ENCODE results near the gene C17orf107. TPM values are rescaled to one million over a fixed set of nuclear protein-coding genes. Genes with fewer than 3 reads are reported as not detected.

C17orf107 gene
- total and polyA plus RNA-seq, 12 donors: 0.42 to 4.2 (median 1.1) TPM

DNA sequence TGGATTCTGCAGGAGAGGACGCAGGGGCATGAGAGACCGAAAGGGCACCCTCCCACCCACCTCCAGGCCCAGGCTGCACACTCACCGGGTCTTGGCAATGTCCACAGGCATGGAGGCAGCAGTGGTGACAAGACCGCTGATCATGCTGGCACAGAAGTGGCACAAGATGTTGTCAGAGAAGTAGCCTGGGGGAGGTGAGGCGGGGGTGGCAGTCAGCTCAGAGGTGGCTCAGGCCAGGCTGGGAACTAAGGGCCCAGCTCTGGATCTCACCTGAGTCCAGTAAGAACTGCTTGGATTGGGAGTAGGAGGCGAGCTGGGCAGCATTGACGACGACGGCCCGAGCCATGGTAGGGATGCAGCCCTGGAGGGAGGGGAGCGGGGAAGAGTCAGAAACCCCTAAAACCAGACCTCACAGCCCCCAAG is 38.7 kb downstream of the C17orf107 start:
- intact Hi-C loops (cut with DNase I): loop anchor here (5.0 to 10.0 kb wide), 2 partner anchors 47 to 59 kb away; partner anchors contain the start of genes CAMTA2 (in 1 of the 2), INCA1 (in 1 of the 2) and KIF1C (in 1 of the 2)
- WGBS, 4 donors: 85 to 89% (median 86%) methylated on average over 11 of the region's 11 CpGs
- no peak overlapping the region for H3K27ac ChIP-seq
- no peak for TF ChIP-seq POLR2A (IDR thresholded peaks at IDR 0.05)
- TF ChIP-seq, protein P1, sequence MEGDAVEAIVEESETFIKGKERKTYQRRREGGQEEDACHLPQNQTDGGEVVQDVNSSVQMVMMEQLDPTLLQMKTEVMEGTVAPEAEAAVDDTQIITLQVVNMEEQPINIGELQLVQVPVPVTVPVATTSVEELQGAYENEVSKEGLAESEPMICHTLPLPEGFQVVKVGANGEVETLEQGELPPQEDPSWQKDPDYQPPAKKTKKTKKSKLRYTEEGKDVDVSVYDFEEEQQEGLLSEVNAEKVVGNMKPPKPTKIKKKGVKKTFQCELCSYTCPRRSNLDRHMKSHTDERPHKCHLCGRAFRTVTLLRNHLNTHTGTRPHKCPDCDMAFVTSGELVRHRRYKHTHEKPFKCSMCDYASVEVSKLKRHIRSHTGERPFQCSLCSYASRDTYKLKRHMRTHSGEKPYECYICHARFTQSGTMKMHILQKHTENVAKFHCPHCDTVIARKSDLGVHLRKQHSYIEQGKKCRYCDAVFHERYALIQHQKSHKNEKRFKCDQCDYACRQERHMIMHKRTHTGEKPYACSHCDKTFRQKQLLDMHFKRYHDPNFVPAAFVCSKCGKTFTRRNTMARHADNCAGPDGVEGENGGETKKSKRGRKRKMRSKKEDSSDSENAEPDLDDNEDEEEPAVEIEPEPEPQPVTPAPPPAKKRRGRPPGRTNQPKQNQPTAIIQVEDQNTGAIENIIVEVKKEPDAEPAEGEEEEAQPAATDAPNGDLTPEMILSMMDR (IDR thresholded peaks at IDR 0.05): no peak
- no peaks in the 10 kb centered on the region for H3K27me3 ChIP-seq
- no peaks in the 10 kb centered on the region for H3K9me3 ChIP-seq (replicated peaks in 1 of 3)
- H3K36me3 ChIP-seq (replicated peaks in 1 of 2): peaks cover 0 to 25% of the 10 kb centered on the region in 2 donors
- DNase-seq: no peak
- peaks cover 17 to 35% of the 10 kb centered on the region in 2 donors for H3K4me1 ChIP-seq (replicated peaks in 1 of 2)
- no peak overlapping the region for H3K4me3 ChIP-seq

DNA sequence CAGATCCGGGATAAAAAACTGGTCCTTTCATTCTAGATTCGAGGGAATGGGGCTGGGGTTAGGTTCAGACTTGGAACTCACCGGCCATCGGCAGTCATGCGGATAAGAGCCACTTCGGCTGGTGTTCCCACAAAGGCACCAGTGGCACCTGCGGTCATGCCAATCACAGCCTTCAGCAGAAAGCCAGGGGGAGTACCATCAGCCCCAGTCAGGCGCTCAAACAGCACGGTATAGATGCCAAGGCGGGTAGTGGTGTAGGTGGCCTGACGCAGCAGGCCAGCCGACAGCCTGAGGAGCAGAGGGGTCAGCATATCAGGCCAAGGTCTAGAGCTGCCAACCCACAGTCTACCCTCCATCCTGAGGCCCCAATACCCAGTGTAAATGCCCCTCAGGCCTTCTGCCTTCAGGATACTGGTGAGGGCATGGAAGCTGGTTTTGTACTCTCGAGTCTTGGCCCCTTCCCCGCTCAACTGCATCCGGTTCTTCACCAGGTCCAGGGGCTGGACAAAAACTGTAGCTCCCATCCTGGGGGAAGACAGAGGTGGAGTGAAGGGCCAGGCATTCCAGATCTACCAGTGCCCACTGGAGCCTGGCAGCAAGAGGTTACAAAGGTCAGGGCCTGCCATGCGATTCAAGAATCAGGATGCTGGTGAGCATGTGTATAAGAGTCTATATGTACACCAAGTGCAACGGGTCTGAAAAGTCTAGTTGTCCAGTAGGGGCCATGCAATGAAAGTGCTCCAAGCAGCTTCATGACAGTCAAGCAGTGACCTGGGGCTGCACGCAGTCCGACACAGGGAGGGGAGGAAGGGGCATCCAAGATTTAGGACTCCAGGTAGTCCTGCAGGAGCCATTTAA is 39.6 kb downstream of the C17orf107 start:
- Histone ChIP-seq H3K27ac (peak overlapping the region; percentile 49 to 93 (median 90)), H3K4me3 (peak overlapping the region; percentile 21 to 95 (median 80)), H3K4me1 (replicated peaks in 1 of 2) (peaks cover 17 to 34% of the 10 kb centered on the region in 2 donors), H3K9me3 (replicated peaks in 1 of 3) (no peaks in the 10 kb centered on the region), H3K36me3 (replicated peaks in 1 of 2) (peaks cover 0 to 33% of the 10 kb centered on the region in 2 donors), H3K27me3 (no peaks in the 10 kb centered on the region)
- no peak for TF ChIP-seq POLR2A (IDR thresholded peaks at IDR 0.05)
- TF ChIP-seq, protein P1 (IDR thresholded peaks at IDR 0.05): no peak
- DNase-seq: no peak
- WGBS, 4 donors: 52 to 65% (median 59%) methylated on average over 11 to 19 of the region's 19 CpGs
- intact Hi-C loops (cut with DNase I): loop anchor here (5.0 to 10.0 kb wide), 2 partner anchors 46 to 58 kb away; partner anchors contain the start of genes CAMTA2 (in 1 of the 2), INCA1 (in 1 of the 2) and KIF1C (in 1 of the 2)

DNA sequence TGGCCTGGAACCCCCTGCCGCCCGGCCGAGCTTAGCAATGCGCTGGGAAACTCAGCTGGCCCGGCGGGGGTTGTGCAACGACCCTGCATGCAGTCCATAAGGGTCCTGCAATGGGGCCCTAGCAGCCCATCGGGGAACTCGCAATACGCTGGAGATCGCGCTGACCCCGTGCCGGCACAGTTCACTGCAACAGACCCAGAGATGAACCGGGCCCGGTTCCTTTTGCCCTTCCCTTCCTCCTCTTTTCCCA is 40.1 kb downstream of the C17orf107 start:
- H3K36me3 ChIP-seq (replicated peaks in 1 of 2): peaks cover 0 to 39% of the 10 kb centered on the region in 2 donors
- intact Hi-C loops (cut with DNase I): loop anchor here (5.0 to 10.0 kb wide), 2 partner anchors 45 to 58 kb away; partner anchors contain the start of genes CAMTA2 (in 1 of the 2), INCA1 (in 1 of the 2) and KIF1C (in 1 of the 2)
- TF ChIP-seq POLR2A (IDR thresholded peaks at IDR 0.05): no peak
- TF ChIP-seq, protein P1 (IDR thresholded peaks at IDR 0.05): no peak

DNA sequence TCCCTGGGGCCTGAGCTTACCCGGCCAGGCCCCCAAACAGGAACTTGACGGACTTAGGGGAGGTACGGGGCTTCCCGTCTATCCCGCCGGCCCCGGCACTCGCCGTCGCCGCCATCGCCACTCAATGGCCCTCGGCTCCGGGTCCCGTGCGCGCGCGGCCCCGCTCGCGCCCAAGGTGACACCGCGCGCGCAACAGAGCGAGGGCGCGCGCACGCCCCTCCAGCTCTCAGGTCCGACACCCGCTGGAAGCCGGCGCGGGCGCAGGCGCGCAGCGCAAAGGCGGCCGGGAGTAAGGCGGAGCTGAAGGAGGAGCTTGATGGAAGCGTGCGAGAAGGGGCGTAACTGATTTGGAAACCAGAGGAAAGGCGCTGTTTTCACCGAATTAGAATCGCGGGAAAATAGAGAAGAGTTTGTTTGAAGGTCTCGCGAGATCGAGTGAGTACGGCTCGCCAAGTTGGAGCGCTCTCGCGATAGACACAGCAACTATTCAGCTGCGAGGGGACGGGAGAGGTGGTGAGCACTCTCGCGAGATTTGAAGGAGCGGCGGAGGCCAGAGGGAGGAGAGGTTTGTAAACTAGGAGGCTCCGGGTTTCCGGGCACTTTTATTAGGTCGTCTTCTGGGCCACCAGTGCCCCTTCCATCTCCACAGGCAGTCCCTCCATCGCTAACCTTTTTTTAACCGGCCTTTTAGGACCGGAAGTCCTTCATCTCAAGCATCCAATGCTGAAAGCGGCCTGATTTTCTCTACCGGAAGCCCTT is 40.6 kb downstream of the C17orf107 start, which contains the start of the genes RNF167 and SLC25A11:
Gene RNF167 (plus strand): TSS at position 473 of the 759 bp plus-strand sequence. CDS start 642 bp downstream, outside the sequence.
Gene SLC25A11 (minus strand): TSS at position 251 of the 759 bp plus-strand sequence. CDS start 136 bp downstream, at position 115.
- H3K9me3 ChIP-seq (replicated peaks in 1 of 3): no peaks in the 10 kb centered on the region
- peak; percentile 94 to 99 (median 98) for DNase-seq
- intact Hi-C loops (cut with DNase I): loop anchor here (5.0 to 10.0 kb wide), 2 partner anchors 45 to 57 kb away; partner anchors contain the start of genes CAMTA2 (in 1 of the 2), INCA1 (in 1 of the 2) and KIF1C (in 1 of the 2)
- no peaks in the 10 kb centered on the region for H3K27me3 ChIP-seq
- 0 to 1% (median 0%) methylated on average over 32 to 72 of the region's 72 CpGs for WGBS, 4 donors
- peaks cover 21 to 34% of the 10 kb centered on the region in 2 donors for H3K4me1 ChIP-seq (replicated peaks in 1 of 2)
- peak within 1 kb of the TSS; percentile 79 to 93 (median 90) for H3K27ac ChIP-seq
- TF ChIP-seq, protein P1 (IDR thresholded peaks at IDR 0.05): no peak
- TF ChIP-seq POLR2A (IDR thresholded peaks at IDR 0.05): peak in 1 of 2 donors; percentile 56
- peak within 1 kb of the TSS; percentile 50 to 95 (median 80) for H3K4me3 ChIP-seq
- H3K36me3 ChIP-seq (replicated peaks in 1 of 2): peaks cover 0 to 44% of the 10 kb centered on the region in 2 donors

More for the DNA sequence above, 40.1 kb downstream of the C17orf107 start:
- no peaks in the 10 kb centered on the region for H3K27me3 ChIP-seq
- DNase-seq: peak in 3 of 7 donors; percentile 54 to 73 (median 61)
- peak overlapping the region; percentile 21 to 95 (median 80) for H3K4me3 ChIP-seq
- H3K4me1 ChIP-seq (replicated peaks in 1 of 2): peaks cover 17 to 30% of the 10 kb centered on the region in 2 donors
- peak overlapping the region; percentile 49 to 93 (median 90) for H3K27ac ChIP-seq
- H3K9me3 ChIP-seq (replicated peaks in 1 of 3): no peaks in the 10 kb centered on the region
- 0 to 1% (median 0%) methylated on average over 1 to 16 of the region's 16 CpGs for WGBS, 4 donors
